NCI-H69 (cell line): ENCODE data around the gene EEFSEC.

ENCODE experiments used
- DNase-seq: peaks from one replicate; lab custom pipeline; 2025; lab: John Stamatoyannopoulos, UW

The EEFSEC gene

DNA sequence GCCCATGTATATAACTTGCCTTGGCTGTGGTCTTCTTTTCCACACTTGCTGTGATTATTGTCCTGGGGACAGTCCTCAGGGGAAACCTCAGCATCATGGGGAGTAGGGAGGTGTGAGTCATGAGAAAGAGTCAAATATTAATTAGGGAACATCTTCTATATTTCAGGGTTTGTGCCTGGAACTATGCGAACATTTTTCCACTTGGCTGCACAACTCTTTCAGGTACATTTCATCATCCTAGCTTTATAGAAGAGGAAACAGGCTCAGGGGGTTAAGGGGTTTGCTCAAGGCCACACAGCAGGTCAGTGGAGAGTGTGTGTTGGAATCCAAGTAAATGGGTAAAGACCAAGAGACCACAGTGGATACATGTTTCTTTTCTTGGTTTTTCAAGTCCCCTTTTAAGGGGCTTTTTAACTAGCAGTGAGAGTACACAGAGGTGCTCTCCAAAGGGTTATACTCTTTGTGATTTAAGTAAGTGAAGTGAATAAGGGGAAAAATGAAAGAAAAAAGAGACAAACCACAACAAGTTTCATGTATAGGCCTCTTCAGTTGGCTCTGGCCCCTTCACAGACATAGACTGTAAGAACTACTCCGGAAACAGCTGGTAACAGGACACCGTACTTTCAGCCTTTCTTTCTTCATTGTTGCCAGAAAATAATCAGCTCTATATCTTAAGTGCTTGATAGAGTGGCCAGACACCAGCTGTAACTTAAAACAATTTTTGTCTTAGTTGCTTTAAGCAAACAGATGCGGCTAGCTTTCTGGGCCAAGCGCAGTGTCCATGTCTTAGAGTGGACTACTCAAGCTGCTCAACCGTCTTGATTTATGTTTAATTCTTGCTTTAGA is 64.6 kb downstream of the EEFSEC start:
- peak; percentile 12 for DNase-seq

DNA sequence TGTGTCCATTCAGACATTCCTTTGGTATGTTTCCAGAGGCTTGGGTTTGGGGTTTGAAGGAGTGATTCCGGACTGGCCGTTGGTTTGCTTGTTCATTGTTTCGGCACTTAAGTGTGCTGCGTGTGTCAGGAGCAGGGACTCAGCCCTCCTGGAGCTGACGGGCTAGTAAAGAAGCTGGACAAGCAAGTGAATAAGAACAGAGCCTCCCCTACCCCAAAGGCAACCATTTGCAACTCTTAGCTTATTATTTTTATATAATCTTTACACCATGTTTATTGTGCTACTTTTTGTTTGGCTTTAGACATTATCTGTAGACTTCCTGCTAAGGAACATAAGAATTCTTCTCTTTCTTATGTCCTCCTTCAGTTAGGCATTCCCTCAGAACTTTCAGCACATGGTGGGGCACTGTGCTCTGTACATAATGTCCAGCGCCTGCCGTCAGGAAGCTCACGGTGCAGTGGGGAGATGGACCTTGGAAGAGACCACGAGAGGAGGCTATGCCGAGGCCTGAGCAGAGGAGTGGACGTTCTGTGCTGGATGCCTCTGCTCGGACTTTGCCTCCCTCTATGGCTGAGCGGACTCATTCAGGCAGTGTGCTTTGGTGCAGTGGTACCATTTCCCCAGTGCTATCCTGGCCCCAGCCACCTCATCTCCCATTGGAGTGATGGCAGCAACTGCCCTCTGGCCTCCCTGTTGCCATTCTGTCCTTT is 65.4 kb downstream of the EEFSEC start:
- DNase-seq = no peak

DNA sequence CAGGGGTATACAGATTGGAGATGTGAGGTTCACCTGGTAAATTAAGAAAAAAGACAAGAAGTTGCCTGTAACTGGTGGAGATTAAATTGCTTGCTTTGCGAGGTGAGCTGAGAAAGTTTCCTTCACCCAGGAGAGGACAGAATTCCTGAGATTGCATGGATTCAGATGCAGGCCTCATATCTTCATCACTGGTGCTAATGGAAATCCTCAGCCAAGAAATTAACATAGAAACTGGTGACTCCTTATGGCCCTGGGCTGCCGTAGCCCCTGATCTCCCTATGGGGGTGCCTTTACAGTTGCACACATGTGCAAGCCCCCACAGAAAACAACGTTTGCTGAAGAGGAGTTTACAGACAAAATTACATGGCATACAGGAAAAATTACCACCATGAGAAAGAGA is 68.0 kb downstream of the EEFSEC start:
- DNase-seq = no peak

DNA sequence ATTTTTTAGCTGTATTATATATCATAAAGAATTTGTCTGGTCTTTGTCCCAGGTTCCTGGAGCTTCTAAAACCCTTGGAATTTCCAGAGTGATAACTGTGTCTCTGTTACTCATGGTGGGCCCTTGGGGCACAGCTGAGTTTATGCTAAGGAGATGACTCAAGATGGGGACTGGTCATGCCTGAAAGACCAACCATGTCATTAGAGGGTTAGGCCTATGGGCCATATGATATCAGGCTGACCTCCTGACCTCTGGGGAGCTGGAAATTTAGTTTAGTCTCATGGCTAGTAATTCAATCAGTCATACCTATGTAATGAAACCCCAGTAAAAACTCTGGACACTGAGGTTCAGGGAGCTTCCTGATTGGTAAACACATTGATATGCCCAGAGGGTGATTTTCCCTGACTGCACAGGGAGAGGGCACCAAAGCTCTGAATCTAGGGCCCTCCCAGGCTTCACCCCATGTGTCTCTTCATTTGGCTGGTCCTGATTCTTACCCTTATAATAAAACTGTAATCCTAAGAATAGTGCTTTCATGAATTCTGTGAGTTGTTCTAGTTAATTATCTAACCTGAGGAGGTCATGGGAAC is 69.6 kb downstream of the EEFSEC start:
- DNase-seq = peak; percentile 8

DNA sequence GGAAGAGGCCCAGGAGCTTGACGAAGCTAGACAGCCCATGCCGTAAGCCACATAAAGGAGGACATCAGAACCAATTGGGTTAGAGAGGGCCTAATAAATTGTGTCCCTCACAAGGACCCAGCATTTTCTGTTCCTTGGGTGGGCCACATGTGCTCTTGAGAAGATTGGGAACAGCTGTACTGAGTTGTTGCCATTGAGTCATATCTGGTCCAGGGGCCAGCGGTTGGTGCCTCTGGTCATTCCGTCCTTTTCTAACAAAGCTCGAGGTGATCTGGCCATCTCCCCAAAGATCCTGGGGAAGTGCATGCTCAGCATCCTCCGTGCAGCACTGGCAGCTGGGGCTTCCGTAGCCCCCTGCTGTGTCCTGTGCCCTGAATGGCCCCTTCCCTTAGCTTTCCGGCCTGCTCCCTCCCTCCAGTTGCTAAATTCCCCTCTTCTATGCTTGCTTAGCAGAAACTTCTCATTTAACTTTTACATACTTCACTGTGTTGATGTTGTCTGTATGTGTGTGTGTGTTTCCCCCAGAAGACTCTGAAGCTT is 73.0 kb downstream of the EEFSEC start:
- DNase-seq = no peak

DNA sequence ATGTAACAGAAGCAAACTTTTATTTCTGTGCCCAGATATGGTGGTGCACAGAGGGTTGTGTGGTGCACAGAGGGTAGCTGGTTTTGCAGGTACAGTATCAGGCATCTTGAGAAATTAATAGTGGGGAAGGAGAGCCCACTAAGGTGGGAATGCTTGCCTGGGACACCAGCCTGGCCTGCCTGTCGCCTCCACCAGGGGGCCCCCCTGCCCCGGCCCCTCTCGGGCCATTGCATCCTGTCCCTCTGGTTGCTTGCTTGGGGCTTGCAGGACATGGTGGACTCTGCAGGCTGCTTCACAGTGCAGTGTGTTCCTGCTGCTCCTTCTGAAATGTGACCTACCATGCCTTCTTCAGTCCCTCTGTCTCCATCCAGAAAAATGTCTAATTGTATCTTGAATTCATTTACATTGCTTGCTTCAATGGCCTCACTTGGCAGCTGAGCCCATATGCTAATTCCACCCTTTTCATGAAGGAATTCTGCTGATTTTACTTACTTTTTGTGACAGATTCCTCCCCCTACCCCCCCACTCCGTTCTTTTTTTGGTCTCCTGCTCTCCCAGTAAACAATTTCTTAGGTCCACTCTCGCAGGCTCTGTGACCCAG is 73.6 kb downstream of the EEFSEC start:
- peak; percentile 43 for DNase-seq

DNA sequence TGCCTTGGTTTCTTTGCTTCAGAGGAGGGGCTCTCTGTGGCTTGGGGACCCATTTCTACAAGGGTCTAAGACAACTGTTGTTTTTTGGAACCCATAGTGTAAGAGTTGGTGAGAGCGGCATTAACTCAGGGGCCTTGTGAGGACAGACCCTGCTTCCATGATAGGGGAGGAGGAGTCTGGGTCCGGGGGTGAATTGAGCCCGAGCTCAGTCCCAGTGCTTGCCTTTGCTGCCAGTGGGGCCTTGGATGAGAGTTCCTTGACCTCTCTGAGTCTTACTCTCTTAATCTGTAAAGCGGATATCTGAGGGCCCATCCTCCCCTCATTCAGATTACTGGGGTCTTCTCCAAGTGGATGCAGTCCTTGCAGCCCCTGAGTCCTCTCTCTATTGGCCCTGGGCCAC is 74.2 kb downstream of the EEFSEC start:
- DNase-seq = no peak

DNA sequence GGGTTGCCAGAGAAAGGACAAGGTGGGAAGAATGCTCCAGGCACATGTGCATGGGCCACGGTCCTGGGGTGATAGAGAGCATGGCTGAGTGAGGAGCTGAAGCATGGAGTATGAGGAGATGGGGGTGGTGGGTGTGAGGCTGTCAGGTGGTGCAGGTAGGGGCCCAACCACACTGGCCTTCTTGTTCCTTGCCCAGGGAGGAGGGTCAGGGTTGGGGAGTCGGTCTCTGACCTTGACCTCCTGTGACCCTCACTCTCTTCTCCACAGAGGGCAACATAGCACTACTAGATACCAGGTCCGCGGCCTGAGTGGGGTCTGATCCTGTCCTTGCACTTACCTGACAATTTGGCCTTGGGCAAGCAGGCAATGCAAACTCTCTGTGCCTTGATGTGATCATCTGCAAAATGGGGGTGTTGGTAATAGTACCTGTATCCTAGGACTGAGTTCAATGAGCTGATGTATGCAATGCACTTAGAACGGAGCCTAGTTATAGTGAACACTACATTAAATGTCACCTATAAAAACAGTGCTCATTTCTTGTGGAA is 75.2 kb downstream of the EEFSEC start:
- no peak for DNase-seq

DNA sequence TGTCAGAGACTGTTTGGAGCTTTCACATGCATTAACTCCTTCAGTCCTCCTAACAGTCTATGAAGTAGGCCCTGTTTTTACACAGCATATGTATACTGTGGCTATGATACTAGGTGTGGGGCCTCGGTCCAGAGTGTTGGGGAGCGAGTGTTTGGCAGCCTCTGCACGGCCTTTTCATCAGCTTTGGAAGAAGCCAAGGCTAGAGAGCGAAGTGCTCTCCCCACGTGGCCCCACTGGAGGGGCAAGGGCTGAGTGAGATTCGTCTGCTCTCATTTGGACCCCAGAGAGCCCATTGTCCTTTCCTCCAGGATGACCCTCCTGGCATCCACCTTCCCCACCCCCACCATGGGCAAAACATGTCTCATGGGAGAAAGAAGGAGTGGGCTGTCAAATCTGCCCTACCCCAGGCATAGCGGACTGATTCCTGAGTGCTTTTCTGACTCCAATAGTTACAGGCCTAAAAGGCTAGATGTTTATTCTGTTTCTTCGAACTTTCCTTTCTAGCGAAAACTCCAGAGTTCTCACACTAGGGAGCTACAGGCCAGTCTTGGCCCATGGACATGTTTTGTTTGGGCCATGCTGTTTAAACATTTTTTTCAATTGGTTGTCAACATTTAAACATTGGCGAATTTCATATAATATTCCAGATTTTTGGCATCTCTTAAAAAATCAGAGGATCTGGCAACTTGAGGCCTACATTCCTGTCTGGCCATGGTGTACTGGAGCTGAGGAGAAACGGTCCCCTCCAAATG is 76.0 kb downstream of the EEFSEC start:
- no peak for DNase-seq

DNA sequence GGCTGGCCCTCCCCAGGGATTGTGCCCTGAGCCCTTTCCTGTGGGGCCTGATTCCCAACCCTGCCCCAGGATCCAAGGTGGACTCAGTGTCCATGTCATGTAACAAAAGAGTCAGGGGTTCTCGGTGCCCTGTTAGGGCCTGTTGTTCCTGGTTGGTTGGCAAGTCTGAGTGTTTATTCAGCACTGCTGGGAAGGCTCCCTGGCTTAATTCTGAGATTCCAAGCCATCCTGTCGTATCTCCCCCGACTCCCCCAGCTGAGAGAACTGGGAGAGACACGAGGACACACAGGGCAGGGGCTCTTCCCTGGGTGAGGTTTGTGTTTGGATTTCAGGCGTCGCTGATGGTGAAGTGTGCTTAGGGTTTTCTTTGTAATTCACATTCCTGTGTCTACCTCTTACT is 78.3 kb downstream of the EEFSEC start:
- no peak for DNase-seq

DNA sequence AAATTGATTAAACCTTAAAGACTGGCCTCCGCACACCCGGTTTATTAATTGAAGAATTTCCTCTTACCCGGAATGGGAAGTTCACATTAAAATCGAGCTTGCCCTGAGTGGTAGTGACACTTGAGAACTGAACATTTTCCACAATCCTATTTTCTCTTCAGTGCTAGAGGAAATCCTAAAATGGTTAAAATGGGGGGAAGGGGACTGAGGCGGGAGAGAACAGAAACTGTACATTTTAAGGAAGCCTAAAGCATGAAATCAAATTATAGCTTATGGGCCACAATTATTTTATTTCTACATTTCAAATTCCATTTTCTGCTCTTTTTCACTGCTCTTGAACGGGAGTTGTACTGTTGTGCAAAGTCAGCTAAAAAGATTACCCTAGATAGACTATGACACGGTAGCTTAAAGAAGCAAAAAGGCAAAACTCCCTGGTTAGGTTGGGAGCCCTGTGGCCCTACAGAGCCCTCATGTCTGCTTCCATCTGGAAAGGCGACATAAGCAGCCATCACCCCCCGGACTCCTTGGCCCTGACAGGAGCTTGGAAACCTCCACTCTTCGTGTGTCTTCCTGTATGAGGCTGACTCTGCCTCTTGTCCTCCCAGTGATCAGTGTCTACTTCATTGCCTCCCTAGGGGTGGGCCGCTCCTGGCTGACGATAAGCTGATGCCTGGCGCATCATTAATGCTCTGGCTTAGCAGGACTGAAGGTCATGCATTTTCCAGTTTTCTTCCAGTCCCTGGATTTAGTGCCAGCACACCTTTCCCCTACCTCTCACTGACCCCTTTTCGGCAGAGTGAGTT is 79.3 kb downstream of the EEFSEC start:
- no peak for DNase-seq

DNA sequence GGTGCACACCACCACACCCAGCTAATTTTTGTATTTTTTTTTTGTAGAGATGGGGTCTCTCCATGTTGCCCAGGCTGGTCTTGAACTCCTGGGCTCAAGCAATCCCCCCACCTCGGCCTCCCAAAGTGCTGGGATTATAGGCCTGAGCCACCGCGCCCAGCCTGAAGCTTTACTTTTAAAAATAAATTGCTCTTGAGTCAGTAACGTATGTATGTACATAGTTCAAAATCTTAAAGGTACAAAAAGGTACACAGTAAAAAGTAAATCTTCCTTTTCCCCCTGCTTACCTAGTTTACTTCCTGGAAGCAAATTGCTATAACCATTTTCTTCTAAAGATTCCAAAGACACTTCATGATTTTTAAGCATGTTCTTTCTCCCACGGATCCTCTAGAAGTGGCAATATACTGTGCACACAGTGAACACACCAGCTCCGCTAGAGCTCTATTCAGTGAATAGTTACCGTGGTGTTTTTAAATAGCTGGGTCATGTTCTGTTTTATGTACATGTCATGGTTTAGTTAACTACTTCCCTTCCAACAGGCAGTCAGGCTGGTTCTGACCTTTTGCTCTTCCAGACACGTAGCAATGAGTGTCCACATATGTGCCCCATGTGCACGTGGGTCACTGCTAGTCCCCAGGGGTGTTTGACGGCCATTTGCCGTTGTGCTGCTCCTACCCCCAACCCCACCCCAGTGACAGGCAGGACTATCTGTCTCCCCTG is 82.1 kb downstream of the EEFSEC start:
- DNase-seq = peak; percentile 46

DNA sequence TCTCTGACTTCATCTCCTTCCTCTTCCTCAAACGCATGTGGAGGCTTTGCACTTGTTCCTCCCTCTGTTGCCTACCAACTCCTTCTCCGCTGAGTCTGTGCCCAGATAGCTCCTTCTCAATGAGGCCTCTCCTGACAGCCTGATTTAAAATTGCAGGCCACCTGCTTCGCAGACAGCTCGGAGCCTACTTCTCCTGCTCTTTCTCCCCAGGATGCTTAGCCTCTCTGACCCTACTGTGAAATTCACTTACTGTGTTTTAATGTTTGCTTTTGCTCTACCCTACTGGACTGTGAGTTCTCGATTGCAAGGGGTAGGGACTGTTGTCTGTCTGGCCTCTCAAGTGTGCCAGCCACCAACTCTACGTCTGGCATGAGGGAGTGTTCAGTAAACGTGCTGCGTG is 83.4 kb downstream of the EEFSEC start:
- peak; percentile 91 for DNase-seq

DNA sequence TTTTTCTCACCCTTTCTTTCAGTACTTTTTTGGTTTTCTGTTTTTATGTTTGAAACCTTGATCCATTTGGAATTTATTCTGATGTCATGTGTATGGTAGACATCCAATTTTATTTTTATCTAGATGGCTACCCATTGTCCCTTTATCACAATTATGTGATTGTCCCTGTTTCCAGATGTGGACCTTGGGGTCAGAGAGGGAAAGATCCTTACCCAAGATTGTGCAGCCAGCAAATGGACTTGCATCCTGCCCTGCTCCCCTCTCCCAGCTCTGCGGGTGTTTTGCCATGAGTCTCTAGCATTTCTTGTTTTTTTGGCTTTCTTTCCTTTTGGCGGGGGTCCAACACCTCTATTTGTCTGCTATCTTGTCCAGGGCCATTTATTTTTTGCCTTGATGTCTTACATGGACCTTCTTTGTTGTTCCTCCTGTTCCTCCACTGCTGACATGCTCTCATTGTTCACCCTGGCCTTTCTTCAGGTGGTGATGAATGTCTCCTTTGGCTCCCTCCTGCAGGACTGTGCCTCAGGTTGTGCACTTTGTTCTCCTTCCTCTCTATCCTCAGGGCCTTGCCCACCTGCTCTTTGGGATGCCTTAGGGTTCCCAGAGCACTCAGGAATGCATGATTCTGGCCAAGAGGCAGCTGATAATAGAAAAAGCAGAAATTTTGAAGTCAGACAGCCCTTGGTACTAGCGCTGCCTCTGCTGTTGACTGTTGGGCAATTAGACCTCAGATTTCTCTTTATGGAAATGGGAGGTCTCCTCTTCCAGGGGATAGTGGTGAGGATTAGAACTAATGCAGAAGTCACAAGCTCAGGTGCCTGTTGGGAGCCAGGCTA is 84.3 kb downstream of the EEFSEC start:
- DNase-seq = peak; percentile 26

DNA sequence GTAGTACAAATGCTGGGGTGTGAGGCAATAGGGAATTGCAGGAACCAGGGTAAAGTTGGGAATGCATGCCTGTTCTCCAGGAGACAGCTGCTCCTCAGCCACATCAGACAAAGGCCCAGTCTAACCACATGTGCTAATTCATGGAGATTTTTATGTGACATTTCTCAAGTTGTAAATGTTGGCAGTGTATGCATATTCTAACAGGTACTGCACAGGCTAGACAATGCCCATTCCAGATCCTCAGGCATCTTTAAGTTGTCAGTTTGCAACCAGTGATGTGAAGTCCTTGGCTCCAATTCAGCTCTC is 84.9 kb downstream of the EEFSEC start:
- peak; percentile 16 for DNase-seq

DNA sequence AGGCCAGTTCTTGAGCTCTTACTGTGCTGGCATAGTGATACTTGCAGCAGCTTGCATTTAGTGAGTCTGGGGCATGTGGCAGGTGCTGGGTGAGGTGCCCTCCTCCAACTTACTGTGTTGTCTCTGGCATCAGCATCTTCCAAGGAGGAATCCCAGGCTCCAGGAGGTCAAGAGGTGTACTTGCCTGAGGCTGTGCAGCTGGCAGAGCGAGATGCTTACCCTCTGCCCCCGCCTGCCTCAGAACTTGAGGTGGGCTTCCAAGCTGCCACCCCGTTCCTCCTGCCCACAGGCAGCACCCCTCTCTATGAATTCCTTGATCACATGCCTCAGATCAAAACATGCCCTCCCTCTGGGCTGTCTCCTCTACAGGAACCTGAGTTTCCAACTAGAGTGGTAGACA is 86.0 kb downstream of the EEFSEC start:
- DNase-seq = no peak

DNA sequence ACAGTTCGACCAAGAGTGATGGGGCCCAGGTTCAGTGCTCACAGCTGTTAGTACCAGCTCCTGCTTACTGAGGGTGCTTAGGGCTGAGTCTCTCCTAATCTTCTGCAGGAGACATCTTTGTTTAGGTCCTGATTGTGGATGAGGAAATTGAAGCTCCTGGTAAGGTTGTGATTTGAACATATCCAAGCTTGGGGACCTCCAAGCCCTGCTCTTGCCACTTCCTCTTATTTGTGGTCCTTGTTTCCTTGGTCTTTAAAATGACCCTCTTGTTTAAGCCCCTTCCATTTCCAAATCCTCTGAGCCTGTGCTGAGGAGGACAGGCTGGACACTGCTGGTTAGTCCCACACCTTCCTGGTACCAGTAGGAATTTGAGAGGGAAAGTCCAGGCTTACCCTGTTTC is 87.0 kb downstream of the EEFSEC start:
- no peak for DNase-seq

DNA sequence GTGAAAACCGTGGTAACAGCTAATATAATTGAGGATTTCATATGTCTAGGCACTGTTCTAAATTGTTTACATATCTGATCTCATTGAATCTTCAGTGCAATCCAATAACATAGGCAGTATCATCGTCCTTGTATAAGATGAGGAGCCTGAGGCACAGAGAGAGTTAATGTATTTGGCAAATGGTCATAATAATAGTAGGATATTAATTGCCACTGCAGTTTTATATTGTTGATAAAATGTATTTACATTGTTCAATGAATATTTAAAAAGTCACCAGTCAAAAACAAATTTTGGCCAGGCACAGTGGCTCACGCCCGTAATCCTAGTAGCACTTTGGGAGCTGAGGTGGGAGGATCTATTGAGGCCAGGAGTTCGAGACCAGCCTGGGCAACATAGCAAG is 88.5 kb downstream of the EEFSEC start:
- DNase-seq = no peak
